DND-41 (cell line): Measurements from ENCODE around the gene DPYD.

Experiments
- ATAC-seq: fragments of 200-7000 bp; cut with Tn5 transposase; 3 replicates; pipeline ENCODE4 v1.9.1; 2021; ENCODE audit warnings: low read depth; ENCODE audit not compliant: insufficient read depth
- DNase-seq: peaks from one replicate; pipeline ENCODE4 v3.0.0-alpha.2; 2020
- H2AFZ ChIP-seq: 2 replicates; pipeline ENCODE4 v1.6.0; 2012; ENCODE audit warnings: low read depth, low read length
- H3K27ac ChIP-seq: 2 replicates; pipeline ENCODE4 v1.5.1; 2012; ENCODE audit warnings: low read length, inconsistent platforms
- H3K27me3 ChIP-seq: fragments of 200-600 bp; sonication (generic); 2 replicates; pipeline ENCODE4 v1.6.0; 2012; ENCODE audit warnings: low read length, mild to moderate bottlenecking, inconsistent platforms; ENCODE audit not compliant: insufficient read depth, poor library complexity
- H3K36me3 ChIP-seq: 2 replicates; pipeline ENCODE4 v1.5.1; 2012; ENCODE audit warnings: low read length, inconsistent platforms; ENCODE audit not compliant: insufficient read depth
- H3K4me1 ChIP-seq: 2 replicates; pipeline ENCODE4 v1.5.1; 2012; ENCODE audit warnings: mild to moderate bottlenecking, low read length; ENCODE audit not compliant: insufficient read depth
- H3K4me2 ChIP-seq: 2 replicates; pipeline ENCODE4 v1.6.0; 2012; ENCODE audit warnings: mild to moderate bottlenecking, moderate library complexity, low read length, inconsistent platforms; ENCODE audit not compliant: insufficient read depth
- H3K4me3 ChIP-seq, 2 experiments: fragments of 200-600 bp in 1 of 2; shearing (Covaris generic) in 1 of 2; 2 replicates each; pipeline ENCODE4 v1.5.1; 2012 to 2016; ENCODE audit warnings: inconsistent platforms in 2 of 2, low read length in 2 of 2, mild to moderate bottlenecking in 2 of 2, low read depth in 1 of 2, moderate library complexity in 1 of 2
- H3K79me2 ChIP-seq: 2 replicates; pipeline ENCODE4 v1.6.0; 2012; ENCODE audit warnings: low read length, inconsistent platforms; ENCODE audit not compliant: insufficient read depth
- H3K9ac ChIP-seq: 2 replicates; pipeline ENCODE4 v1.6.0; 2012; ENCODE audit warnings: low read depth, mild to moderate bottlenecking, inconsistent platforms, low read length, moderate library complexity
- H3K9me3 ChIP-seq: 2 replicates; pipeline ENCODE4 v1.5.1; 2012; ENCODE audit warnings: low read length, moderate library complexity, mild to moderate bottlenecking, inconsistent platforms; ENCODE audit not compliant: insufficient read depth, severe bottlenecking
- H4K20me1 ChIP-seq: 2 replicates; pipeline ENCODE4 v1.6.0; 2012; ENCODE audit warnings: low read length; ENCODE audit not compliant: insufficient read depth
- EZH2 ChIP-seq: IDR thresholded peaks from 3 replicates; pipeline ENCODE4 v1.6.1; 2012; ENCODE audit warnings: borderline replicate concordance, low read depth, mild to moderate bottlenecking, moderate library complexity, low read length, inconsistent platforms; ENCODE audit not compliant: severe bottlenecking
- TF ChIP-seq, protein P1 (sequence below): IDR thresholded peaks from 2 replicates; pipeline ENCODE4 v1.5.1; 2012; ENCODE audit warnings: borderline replicate concordance, low read length, moderate library complexity, mild to moderate bottlenecking; ENCODE audit not compliant: poor library complexity, severe bottlenecking; ENCODE audit errors: extremely low read depth

Gene DPYD

DNA sequence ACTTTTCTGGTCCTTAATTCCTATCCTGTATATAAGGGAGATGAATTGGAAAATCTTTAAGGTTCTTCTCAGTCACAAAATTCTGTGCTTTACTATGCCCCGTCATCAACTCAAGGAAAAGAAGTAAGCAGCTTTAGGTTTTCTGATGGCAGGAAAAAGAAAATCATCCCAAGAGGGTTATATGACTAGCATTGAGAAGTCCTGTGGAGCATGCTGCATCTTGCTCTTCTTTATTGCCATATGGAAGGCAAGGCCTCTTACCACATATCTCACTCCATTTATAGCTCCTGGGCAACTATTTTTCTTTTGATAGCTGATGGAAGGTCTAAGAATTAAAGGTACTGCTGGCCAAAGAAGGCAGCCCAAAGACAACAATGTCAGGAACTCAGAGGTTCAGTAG, 552.5 kb downstream of the DPYD start:
- DNase-seq (no peak), ATAC-seq (no peak)
- H3K4me3 ChIP-seq: no peak overlapping the region
- no peak overlapping the region for H3K9ac ChIP-seq
- no peak overlapping the region for H3K27ac ChIP-seq
- no peaks in the 10 kb centered on the region for H3K79me2 ChIP-seq
- no peaks in the 10 kb centered on the region for H3K27me3 ChIP-seq
- no peaks in the 10 kb centered on the region for H3K4me1 ChIP-seq
- no peaks in the 10 kb centered on the region for H3K9me3 ChIP-seq
- H3K4me2 ChIP-seq: no peak overlapping the region
- H2AFZ ChIP-seq: no peak overlapping the region
- H3K36me3 ChIP-seq: peaks cover 17% of the 10 kb centered on the region
- H4K20me1 ChIP-seq: no peaks in the 10 kb centered on the region
- no peak for TF ChIP-seq EZH2
- TF ChIP-seq, protein P1, sequence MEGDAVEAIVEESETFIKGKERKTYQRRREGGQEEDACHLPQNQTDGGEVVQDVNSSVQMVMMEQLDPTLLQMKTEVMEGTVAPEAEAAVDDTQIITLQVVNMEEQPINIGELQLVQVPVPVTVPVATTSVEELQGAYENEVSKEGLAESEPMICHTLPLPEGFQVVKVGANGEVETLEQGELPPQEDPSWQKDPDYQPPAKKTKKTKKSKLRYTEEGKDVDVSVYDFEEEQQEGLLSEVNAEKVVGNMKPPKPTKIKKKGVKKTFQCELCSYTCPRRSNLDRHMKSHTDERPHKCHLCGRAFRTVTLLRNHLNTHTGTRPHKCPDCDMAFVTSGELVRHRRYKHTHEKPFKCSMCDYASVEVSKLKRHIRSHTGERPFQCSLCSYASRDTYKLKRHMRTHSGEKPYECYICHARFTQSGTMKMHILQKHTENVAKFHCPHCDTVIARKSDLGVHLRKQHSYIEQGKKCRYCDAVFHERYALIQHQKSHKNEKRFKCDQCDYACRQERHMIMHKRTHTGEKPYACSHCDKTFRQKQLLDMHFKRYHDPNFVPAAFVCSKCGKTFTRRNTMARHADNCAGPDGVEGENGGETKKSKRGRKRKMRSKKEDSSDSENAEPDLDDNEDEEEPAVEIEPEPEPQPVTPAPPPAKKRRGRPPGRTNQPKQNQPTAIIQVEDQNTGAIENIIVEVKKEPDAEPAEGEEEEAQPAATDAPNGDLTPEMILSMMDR: no peak

DNA sequence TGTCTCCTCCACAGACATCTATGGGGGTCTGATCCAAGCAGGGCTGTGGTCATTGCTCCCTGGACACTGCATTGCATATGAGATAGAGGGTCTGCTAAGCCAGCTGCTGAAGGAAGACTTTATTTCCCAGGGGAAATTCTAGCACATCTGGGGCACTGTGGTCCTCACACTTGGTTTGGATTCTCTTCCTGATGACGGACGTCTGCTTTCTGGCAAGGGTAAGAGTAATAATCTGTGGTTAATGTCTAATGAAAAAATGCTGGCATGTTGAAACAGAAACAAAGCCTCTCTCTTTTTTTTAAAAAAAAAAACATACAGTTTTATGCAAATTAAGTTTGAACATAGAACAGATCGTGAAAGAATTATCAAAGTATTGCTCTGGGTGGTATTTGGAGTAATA, 553.9 kb downstream of the DPYD start:
- H3K27ac ChIP-seq: no peak overlapping the region
- no peak for DNase-seq

DNA sequence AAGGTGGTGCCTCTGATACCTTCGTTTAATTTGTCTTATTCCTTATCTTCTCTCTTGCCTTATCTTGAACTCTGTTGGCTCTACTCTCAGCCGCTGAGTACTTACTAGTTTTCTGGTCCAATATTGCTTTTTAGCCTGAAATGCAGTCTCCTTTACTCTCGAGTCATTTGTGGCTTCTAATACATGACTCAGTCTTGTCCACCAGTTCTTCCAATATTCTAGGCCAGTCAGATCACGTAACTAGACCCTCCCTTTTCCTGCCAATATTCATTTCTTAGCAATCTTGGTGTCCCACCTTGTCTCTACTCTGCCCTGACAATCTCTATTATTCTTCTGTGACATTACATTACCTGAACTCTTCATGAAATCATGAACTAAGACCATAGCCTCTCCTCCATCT, 555.8 kb downstream of the DPYD start:
- TF ChIP-seq EZH2: no peak
- TF ChIP-seq, protein P1: no peak
- Histone ChIP-seq H3K79me2 (no peaks in the 10 kb centered on the region), H4K20me1 (no peaks in the 10 kb centered on the region), H3K4me3 (no peak overlapping the region), H3K9ac (no peak overlapping the region), H3K36me3 (peaks cover 14% of the 10 kb centered on the region), H3K4me1 (no peaks in the 10 kb centered on the region), H3K27ac (no peak overlapping the region), H2AFZ (no peak overlapping the region), H3K4me2 (no peak overlapping the region), H3K9me3 (no peaks in the 10 kb centered on the region), H3K27me3 (no peaks in the 10 kb centered on the region)
- no peak for DNase-seq
- no peak for ATAC-seq

More for the DNA sequence above, 553.9 kb downstream of the DPYD start:
- Histone ChIP-seq H3K4me2 (no peak overlapping the region), H3K4me1 (no peaks in the 10 kb centered on the region), H3K9me3 (no peaks in the 10 kb centered on the region), H4K20me1 (no peaks in the 10 kb centered on the region), H2AFZ (no peak overlapping the region), H3K9ac (no peak overlapping the region), H3K79me2 (no peaks in the 10 kb centered on the region), H3K27me3 (no peaks in the 10 kb centered on the region), H3K36me3 (peaks cover 17% of the 10 kb centered on the region), H3K4me3 (no peak overlapping the region)
- no peak for ATAC-seq
- TF ChIP-seq, protein P1: no peak
- TF ChIP-seq EZH2: no peak

DNA sequence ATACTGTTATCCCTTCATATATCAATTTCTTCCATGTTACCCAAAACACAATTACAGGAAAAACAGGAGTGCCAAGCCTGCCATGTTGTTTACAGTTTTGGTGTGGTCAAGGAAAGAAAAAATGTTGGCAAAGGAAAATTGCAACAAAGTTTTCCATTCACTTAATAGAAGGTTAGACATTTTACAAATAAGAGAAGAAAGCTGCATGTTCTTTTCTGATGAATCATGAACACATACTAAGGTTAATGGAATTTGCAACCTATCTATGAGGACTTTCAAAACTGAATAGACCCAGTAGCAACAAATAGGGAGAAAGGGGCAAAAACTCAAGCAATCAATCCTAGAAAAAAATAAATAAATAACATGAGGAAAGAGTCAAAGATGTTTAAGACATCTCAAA, 556.7 kb downstream of the DPYD start:
- Histone ChIP-seq H4K20me1 (no peaks in the 10 kb centered on the region), H3K27ac (no peak overlapping the region), H3K9me3 (no peaks in the 10 kb centered on the region), H3K4me1 (no peaks in the 10 kb centered on the region), H3K36me3 (peaks cover 14% of the 10 kb centered on the region), H3K79me2 (no peaks in the 10 kb centered on the region), H3K9ac (no peak overlapping the region), H3K4me2 (no peak overlapping the region), H3K4me3 (no peak overlapping the region), H2AFZ (no peak overlapping the region), H3K27me3 (no peaks in the 10 kb centered on the region)
- no peak for ATAC-seq
- DNase-seq: no peak
- TF ChIP-seq EZH2: no peak
- TF ChIP-seq, protein P1: no peak
